Measurements from ENCODE around the gene SORCS2.

Gene SORCS2

DNA sequence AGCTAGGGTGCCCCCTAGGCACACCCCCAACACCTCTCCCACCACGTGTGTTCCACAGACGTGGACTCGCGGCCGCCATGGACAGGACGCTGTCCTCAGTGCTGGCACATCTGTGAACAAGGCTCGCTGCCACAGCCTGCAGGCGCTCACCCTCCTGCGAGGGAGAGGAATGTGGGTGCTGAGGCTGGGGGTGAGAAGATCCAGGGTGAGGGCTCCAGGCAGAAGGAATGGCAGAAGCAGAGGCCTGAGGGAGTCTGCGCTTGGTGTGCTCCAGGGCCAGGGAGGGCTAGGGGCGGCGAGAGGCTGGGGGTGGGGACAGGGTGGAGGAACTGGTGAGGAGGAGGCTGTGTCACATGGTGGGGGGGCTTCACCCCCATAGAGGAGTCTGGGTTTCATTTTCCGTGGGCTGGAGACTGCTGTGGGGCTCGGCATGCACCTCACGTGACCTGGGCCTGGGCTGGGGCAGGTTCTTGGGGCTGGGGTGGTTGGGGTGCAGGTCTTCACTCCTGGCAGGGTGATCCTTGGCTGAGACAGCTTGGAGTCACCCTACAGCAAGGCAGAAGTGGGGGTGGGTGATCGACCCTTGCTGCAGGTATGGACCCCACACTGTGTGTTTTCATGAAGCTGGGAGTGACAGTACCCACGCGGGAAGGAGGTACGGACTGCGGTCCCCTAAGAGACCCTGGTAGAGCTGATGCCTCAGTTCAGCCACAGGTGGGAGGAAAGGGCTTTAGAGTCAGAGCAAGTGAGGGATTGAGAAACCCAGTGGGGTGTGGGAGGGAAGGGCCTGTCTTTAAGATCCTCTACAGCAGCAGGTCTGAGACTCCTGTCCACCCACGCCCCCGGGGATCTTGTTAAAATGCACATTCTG, 138.7 kb downstream of the SORCS2 start:
- Histone ChIP-seq H3K27me3 (ENCODE audit: control insufficient read depth, insufficient read depth, low read length) (no peaks in the 10 kb centered on the region), H3K27ac (ENCODE audit: low read depth, low read length) (no peak overlapping the region), H3K9ac (ENCODE audit: low read depth, low read length) (no peak overlapping the region), H3K36me3 (ENCODE audit: control insufficient read depth, insufficient read depth, low read length) (no peaks in the 10 kb centered on the region), H3K4me3 (ENCODE audit: low read depth, low read length) (no peak overlapping the region), H3K4me1 (ENCODE audit: control insufficient read depth, insufficient read depth, low read length) (no peaks in the 10 kb centered on the region), H3K9me3 (ENCODE audit: control insufficient read depth, insufficient read depth, low read length) (no peaks in the 10 kb centered on the region)

DNA sequence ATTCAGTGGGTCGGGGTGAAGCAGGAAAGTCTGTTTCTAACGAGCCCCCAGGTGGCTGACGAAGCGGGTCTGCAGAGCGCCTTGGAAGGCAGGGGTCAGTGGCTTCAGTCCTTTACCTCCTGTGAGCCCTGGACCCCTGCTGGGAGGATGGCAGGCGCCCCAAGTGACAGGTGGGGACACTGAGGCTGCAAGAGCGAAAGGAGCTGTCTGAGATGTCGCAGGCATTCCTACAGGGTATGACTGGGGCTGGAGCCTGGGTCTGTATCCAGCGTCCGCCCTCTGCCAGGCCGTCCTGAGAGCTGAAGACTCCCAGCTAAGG, 139.3 kb downstream of the SORCS2 start:
- no peaks in the 10 kb centered on the region for H3K36me3 ChIP-seq (ENCODE audit: control insufficient read depth, insufficient read depth, low read length)
- H3K9ac ChIP-seq (ENCODE audit: low read depth, low read length) = no peak overlapping the region
- no peak overlapping the region for H3K27ac ChIP-seq (ENCODE audit: low read depth, low read length)
- no peak overlapping the region for H3K4me3 ChIP-seq (ENCODE audit: low read depth, low read length)
- H3K9me3 ChIP-seq (ENCODE audit: control insufficient read depth, insufficient read depth, low read length) = no peaks in the 10 kb centered on the region
- no peaks in the 10 kb centered on the region for H3K4me1 ChIP-seq (ENCODE audit: control insufficient read depth, insufficient read depth, low read length)
- H3K27me3 ChIP-seq (ENCODE audit: control insufficient read depth, insufficient read depth, low read length) = no peaks in the 10 kb centered on the region

DNA sequence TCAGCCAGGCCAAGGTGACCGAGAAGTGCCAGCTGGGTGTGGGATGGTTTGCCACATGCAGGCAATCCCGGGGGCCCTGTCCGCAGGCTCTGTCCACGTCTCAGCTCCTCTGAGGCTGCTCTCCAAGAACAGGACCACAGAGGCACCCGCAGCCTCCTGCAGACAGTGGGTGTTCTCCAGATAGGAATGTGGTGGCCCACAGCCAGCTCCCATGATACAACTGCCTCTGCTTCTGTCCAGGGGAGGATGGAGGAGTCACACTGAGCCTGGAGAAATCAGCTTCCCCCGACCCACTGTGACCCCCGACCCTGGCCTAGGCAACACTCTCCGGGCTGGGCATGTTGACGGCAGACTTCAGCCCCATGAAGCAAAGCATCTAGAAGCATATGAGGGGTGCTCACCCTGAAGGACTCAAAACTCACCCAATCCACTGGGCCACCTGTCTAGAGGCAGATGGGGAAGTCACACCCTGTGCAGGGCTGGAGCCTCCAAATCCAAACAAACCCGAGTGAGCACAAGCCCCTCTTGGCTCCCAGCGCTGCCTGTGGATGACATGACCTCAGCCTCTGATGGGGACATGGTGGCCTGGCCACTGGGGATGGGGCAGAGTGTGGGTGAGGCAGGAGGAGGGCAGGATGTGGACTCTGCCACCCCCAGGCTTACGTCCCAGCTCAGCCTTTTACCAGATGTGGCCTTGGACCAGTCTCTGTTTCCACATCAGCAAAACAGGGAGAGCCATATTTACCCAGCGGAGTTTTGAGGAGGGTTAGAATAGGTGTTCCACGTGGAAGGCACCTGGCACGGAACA, 140.1 kb downstream of the SORCS2 start:
- no peaks in the 10 kb centered on the region for H3K27me3 ChIP-seq (ENCODE audit: control insufficient read depth, insufficient read depth, low read length)
- no peaks in the 10 kb centered on the region for H3K4me1 ChIP-seq (ENCODE audit: control insufficient read depth, insufficient read depth, low read length)
- no peaks in the 10 kb centered on the region for H3K36me3 ChIP-seq (ENCODE audit: control insufficient read depth, insufficient read depth, low read length)
- H3K9me3 ChIP-seq (ENCODE audit: control insufficient read depth, insufficient read depth, low read length) = no peaks in the 10 kb centered on the region
- no peak overlapping the region for H3K27ac ChIP-seq (ENCODE audit: low read depth, low read length)
- no peak overlapping the region for H3K4me3 ChIP-seq (ENCODE audit: low read depth, low read length)
- no peak overlapping the region for H3K9ac ChIP-seq (ENCODE audit: low read depth, low read length)

DNA sequence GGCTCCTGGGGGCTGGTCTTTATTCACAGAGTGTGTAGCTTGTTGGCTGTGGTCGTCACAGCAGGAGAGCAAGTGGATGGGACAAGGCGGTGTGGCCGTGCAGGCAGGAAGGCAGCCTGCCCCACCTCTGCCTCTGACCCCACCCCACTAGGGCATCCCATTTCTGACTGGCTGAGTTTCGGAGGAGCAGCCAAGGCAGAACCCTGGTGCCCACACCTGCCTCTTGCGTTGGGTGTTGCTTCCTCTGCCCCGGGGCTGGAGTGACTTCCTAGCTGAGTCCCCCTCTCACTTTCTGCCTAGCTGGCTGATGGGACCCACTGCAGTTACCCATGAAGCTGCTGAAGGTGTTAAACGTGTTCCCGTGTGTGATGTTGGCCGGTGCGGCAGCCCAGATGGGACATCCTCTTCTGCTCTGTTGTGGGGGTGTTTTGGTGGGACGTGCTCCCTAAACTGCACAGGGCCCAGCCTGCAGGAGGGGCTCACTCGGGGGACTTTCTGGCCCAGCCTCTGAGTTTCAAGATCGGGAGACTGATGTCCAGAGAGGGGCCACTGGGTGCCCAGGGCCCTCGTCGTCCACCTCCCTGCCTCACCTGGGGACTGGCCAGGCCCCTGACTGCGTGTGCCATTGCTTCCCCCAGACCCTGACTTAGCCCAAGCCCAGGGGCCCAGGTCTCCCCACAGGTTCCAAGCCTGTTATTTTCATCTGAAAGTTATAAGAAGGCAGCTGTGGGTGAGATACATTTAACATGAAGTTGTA, 140.9 kb downstream of the SORCS2 start:
- Histone ChIP-seq H3K4me1 (ENCODE audit: control insufficient read depth, insufficient read depth, low read length) (no peaks in the 10 kb centered on the region), H3K4me3 (ENCODE audit: low read depth, low read length) (no peak overlapping the region), H3K27ac (ENCODE audit: low read depth, low read length) (no peak overlapping the region), H3K36me3 (ENCODE audit: control insufficient read depth, insufficient read depth, low read length) (no peaks in the 10 kb centered on the region), H3K9me3 (ENCODE audit: control insufficient read depth, insufficient read depth, low read length) (no peaks in the 10 kb centered on the region), H3K27me3 (ENCODE audit: control insufficient read depth, insufficient read depth, low read length) (no peaks in the 10 kb centered on the region), H3K9ac (ENCODE audit: low read depth, low read length) (no peak overlapping the region)

DNA sequence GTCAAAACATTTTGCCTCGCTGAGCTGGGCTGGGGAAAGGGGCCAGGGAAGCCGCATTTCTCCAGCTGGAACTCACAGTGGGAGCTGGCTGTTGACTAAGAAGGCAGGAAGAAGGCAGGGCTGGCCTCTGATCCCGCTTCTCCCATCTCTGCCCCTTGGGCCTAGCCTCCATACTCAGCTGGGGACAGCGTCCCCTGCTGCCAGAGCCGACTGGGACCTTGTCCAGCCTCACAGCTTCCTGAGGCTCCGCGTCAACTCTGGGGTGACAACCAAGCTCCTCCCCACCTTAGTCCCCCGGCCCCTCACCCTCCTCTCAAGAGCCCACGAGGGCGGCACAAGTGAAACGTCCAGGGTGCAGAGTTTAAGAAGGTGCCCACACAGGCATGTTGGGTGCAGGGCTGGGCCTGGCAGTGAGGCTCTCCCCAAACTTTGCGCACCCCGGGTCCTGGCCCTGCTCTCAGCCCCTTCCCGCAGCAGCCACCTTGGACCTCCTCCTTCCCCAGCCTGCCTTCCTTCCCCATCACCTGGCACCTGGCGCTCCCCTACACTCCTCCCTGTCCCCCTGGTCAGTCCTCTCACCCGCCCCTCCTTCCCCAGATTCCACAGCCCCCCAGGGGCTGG, 141.6 kb downstream of the SORCS2 start:
- no peaks in the 10 kb centered on the region for H3K4me1 ChIP-seq (ENCODE audit: control insufficient read depth, insufficient read depth, low read length)
- no peak overlapping the region for H3K9ac ChIP-seq (ENCODE audit: low read depth, low read length)
- H3K9me3 ChIP-seq (ENCODE audit: control insufficient read depth, insufficient read depth, low read length) = no peaks in the 10 kb centered on the region
- H3K36me3 ChIP-seq (ENCODE audit: control insufficient read depth, insufficient read depth, low read length) = no peaks in the 10 kb centered on the region
- H3K4me3 ChIP-seq (ENCODE audit: low read depth, low read length) = no peak overlapping the region
- H3K27me3 ChIP-seq (ENCODE audit: control insufficient read depth, insufficient read depth, low read length) = no peaks in the 10 kb centered on the region
- no peak overlapping the region for H3K27ac ChIP-seq (ENCODE audit: low read depth, low read length)

DNA sequence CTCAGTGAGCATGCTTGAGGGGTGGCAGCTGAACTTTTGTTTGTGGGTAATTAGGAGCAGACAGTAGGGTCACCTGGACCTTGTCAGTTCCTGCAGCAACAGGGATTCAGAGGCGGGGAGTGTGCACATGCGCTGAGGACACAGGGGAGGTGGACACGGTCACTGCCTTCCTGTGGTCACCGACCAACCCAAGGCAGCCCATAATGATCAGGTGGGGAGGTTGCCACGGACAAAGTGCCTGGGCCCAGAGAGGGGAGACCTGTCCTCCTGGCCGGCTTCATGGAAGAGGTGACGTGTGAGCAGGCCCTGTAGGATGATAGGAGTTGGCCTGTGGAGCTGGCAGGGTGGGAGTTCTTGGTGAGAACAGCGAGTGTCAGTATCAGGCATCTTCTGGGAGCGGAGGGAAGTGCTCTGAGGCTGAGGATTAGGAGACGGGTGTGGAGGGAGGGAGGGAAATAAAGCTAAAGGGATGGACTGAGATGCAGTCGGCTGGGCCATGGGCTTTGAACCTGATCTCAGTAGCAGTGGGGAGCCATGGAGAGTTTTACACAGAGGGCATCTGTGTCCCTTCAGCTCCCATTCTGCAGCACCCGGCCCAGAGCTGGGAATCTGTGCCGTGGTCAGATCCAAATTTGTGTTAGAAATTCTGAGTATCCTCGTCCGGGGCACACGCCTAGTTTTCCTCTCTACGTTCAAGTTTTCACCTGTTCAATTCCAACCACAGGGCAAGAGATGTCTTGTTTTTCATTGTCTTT, 142.4 kb downstream of the SORCS2 start:
- Histone ChIP-seq H3K4me1 (ENCODE audit: control insufficient read depth, insufficient read depth, low read length) (no peaks in the 10 kb centered on the region), H3K4me3 (ENCODE audit: low read depth, low read length) (no peak overlapping the region), H3K36me3 (ENCODE audit: control insufficient read depth, insufficient read depth, low read length) (no peaks in the 10 kb centered on the region), H3K27me3 (ENCODE audit: control insufficient read depth, insufficient read depth, low read length) (no peaks in the 10 kb centered on the region), H3K9me3 (ENCODE audit: control insufficient read depth, insufficient read depth, low read length) (no peaks in the 10 kb centered on the region), H3K9ac (ENCODE audit: low read depth, low read length) (no peak overlapping the region), H3K27ac (ENCODE audit: low read depth, low read length) (no peak overlapping the region)

DNA sequence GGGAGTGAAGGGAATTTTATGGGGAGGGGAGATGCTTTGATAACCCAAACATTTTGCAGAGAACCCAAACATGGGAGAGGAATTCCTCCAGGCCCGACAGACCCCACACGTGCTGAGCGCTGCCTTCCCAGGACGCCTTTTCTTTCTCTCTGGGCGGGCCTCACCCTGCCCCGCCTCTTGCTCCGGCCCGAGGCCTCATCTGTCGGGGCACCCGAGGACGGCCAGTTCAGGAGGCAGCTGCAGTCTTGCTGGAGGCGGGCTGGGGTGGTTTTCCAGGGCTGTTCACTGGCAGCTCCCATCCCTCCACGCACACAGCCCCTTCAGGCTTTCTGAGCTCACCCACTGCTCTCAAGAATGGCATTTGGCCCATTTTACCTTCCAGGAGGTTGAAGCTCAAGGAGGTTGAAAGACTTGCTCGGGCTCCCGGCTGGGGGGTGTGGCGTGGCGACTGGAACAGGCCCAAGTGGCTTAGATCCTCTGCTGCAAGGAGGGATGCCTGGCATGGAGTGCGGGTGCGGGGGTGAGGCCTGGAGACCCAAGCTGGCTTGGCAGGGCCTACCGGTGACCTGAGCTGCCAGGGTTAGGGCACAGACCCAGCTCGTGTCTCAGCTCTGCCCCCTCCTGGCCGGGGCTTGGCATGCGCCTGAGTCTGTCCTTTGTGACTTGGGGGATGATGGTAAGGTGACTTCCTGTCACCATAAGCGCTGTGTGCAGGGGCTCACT, 143.2 kb downstream of the SORCS2 start:
- H3K36me3 ChIP-seq (ENCODE audit: control insufficient read depth, insufficient read depth, low read length) = no peaks in the 10 kb centered on the region
- no peaks in the 10 kb centered on the region for H3K27me3 ChIP-seq (ENCODE audit: control insufficient read depth, insufficient read depth, low read length)
- H3K9me3 ChIP-seq (ENCODE audit: control insufficient read depth, insufficient read depth, low read length) = no peaks in the 10 kb centered on the region
- H3K4me1 ChIP-seq (ENCODE audit: control insufficient read depth, insufficient read depth, low read length) = no peaks in the 10 kb centered on the region
- H3K4me3 ChIP-seq (ENCODE audit: low read depth, low read length) = no peak overlapping the region
- H3K27ac ChIP-seq (ENCODE audit: low read depth, low read length) = no peak overlapping the region
- H3K9ac ChIP-seq (ENCODE audit: low read depth, low read length) = no peak overlapping the region

DNA sequence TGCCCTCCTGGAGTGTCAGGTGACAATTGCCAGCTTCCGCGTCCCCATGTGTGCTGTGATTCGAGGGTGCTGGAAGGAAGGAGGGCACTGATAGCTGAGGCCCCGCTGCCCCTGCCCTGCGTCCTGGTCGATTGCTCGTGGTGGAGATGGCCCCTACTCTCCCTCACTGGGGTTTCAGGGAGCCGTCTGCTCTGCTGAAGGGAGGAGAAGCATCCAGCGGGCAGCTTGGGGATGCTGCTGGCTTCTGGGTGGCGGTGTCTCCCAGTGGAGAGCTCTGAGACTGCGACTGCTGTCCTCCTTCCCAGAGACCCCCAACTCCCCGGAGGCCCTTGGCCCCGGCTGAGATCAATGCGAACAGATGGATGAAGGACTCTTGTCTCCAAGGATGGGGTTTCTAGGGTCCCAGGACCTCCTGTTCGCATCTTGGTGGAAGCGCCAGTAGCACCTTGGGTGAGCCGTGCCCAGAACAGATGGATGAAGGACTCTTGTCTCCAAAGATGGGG, 143.8 kb downstream of the SORCS2 start:
- no peak overlapping the region for H3K4me3 ChIP-seq (ENCODE audit: low read depth, low read length)
- no peaks in the 10 kb centered on the region for H3K27me3 ChIP-seq (ENCODE audit: control insufficient read depth, insufficient read depth, low read length)
- H3K9ac ChIP-seq (ENCODE audit: low read depth, low read length) = no peak overlapping the region
- no peaks in the 10 kb centered on the region for H3K9me3 ChIP-seq (ENCODE audit: control insufficient read depth, insufficient read depth, low read length)
- H3K27ac ChIP-seq (ENCODE audit: low read depth, low read length) = no peak overlapping the region
- no peaks in the 10 kb centered on the region for H3K4me1 ChIP-seq (ENCODE audit: control insufficient read depth, insufficient read depth, low read length)
- no peaks in the 10 kb centered on the region for H3K36me3 ChIP-seq (ENCODE audit: control insufficient read depth, insufficient read depth, low read length)

DNA sequence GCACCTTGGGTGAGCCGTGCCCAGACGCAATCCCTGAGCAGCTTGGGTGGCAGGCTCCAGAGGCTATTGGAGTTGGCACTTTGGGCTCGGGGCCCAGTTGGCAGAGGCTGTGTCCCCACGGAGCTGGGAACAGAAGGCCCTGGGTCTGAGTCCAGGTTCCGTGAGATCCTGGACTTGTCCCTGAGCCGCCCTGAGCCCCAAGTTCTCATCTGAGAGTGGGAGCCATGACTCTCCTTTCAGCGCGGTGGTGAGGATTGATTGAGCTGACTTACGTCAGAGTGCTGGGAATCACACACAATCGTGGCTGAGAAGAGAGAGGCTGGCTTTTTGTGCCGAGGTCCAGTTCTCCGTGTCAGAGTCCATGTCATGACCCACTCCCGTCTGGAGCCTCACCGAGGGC, 144.4 kb downstream of the SORCS2 start:
- H3K27ac ChIP-seq (ENCODE audit: low read depth, low read length) = no peak overlapping the region
- H3K4me3 ChIP-seq (ENCODE audit: low read depth, low read length) = no peak overlapping the region
- no peaks in the 10 kb centered on the region for H3K4me1 ChIP-seq (ENCODE audit: control insufficient read depth, insufficient read depth, low read length)
- H3K9me3 ChIP-seq (ENCODE audit: control insufficient read depth, insufficient read depth, low read length) = no peaks in the 10 kb centered on the region
- H3K27me3 ChIP-seq (ENCODE audit: control insufficient read depth, insufficient read depth, low read length) = no peaks in the 10 kb centered on the region
- H3K9ac ChIP-seq (ENCODE audit: low read depth, low read length) = no peak overlapping the region
- no peaks in the 10 kb centered on the region for H3K36me3 ChIP-seq (ENCODE audit: control insufficient read depth, insufficient read depth, low read length)

Data from HUES48 (cell line).